DOHH2 (cell line): ENCODE measurements around the gene FBXO15.

Experiments
- EZH2phosphoT487 ChIP-seq: fragments of 200-600 bp; sonication (generic); IDR thresholded peaks from 2 replicates; pipeline ENCODE4 v1.6.1; 2017; ENCODE audit warnings: borderline replicate concordance, mild to moderate bottlenecking, antibody characterized with exemption, low read length, moderate library complexity, mixed read lengths
- TF ChIP-seq, protein P1 (sequence below): fragments of 200-600 bp; sonication (generic); IDR thresholded peaks from one replicate; pipeline ENCODE4 v1.5.1; 2014; ENCODE audit warnings: antibody characterized with exemption, mild to moderate bottlenecking, low read depth, low read length; ENCODE audit not compliant: poor library complexity, severe bottlenecking

- TF ChIP-seq, protein P1, sequence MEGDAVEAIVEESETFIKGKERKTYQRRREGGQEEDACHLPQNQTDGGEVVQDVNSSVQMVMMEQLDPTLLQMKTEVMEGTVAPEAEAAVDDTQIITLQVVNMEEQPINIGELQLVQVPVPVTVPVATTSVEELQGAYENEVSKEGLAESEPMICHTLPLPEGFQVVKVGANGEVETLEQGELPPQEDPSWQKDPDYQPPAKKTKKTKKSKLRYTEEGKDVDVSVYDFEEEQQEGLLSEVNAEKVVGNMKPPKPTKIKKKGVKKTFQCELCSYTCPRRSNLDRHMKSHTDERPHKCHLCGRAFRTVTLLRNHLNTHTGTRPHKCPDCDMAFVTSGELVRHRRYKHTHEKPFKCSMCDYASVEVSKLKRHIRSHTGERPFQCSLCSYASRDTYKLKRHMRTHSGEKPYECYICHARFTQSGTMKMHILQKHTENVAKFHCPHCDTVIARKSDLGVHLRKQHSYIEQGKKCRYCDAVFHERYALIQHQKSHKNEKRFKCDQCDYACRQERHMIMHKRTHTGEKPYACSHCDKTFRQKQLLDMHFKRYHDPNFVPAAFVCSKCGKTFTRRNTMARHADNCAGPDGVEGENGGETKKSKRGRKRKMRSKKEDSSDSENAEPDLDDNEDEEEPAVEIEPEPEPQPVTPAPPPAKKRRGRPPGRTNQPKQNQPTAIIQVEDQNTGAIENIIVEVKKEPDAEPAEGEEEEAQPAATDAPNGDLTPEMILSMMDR: no peak
- no peak for TF ChIP-seq EZH2phosphoT487
Measured at GRCh38 chr18:74171910-74172606, 24.4 kb upstream of the FBXO15 start.
